K562 (cell line): ENCODE measurements around the gene GPR108. TPM values are rescaled to one million over a fixed set of nuclear protein-coding genes. Genes with fewer than 3 reads are reported as not detected.

Experiments
- BACH1 ChIP-seq: fragments of 200-800 bp; sonication (Bioruptor generic); IDR thresholded peaks from 2 replicates; pipeline ENCODE4 v1.6.1; 2016; ENCODE audit warnings: missing genetic modification characterization, missing compliant biosample characterization
- C11orf30 ChIP-seq: fragments of 450-650 bp; IDR thresholded peaks from 2 replicates; pipeline ENCODE4 v1.6.1; 2016; ENCODE audit warnings: low read depth, mild to moderate bottlenecking
- DMBX1 ChIP-seq: fragments of 250-450 bp; sonication (Bioruptor Pico); IDR thresholded peaks from 2 replicates; pipeline ENCODE4 v1.8.0; 2022; ENCODE audit warnings: inconsistent platforms, mild to moderate bottlenecking, moderate library complexity, borderline replicate concordance
- EZH2 ChIP-seq: IDR thresholded peaks from 2 replicates; pipeline ENCODE4 v1.6.1; 2012; ENCODE audit warnings: low read depth, mild to moderate bottlenecking, inconsistent platforms, low read length, borderline replicate concordance
- GTF2B ChIP-seq: IDR thresholded peaks from 2 replicates; pipeline ENCODE4 v1.6.1; 2011; ENCODE audit not compliant: insufficient read length; ENCODE audit errors: extremely low read depth
- IRF1 ChIP-seq: sonication (generic); formaldehyde crosslinking; IDR thresholded peaks from 2 replicates; pipeline ENCODE4 v1.8.0; 2022; ENCODE audit warnings: missing genetic modification reagents, mild to moderate bottlenecking, borderline replicate concordance
- KDM2B ChIP-seq: fragments of 250-450 bp; sonication (Bioruptor Pico); IDR thresholded peaks from 2 replicates; pipeline ENCODE4 v1.8.0; 2021; ENCODE audit warnings: mild to moderate bottlenecking, moderate library complexity
- MAFF ChIP-seq: IDR thresholded peaks from 2 replicates; pipeline ENCODE4 v1.6.1; 2012; ENCODE audit warnings: low read length, improper control_type of control experiment
- MEF2A ChIP-seq: IDR thresholded peaks from 2 replicates; pipeline ENCODE4 v1.6.1; 2011; ENCODE audit warnings: low read depth, mild to moderate bottlenecking, low read length, moderate library complexity; ENCODE audit not compliant: control insufficient read depth
- PTBP1 ChIP-seq: fragments of 200-400 bp; formaldehyde crosslinking; IDR thresholded peaks from 2 replicates; pipeline ENCODE4 v1.6.1; 2017; ENCODE audit warnings: low read depth, low read length
- RBM34 ChIP-seq: fragments of 200-400 bp; formaldehyde crosslinking; IDR thresholded peaks from 2 replicates; pipeline ENCODE4 v1.6.1; 2018; ENCODE audit warnings: low read length, borderline replicate concordance; ENCODE audit not compliant: insufficient read depth
- RFX1 ChIP-seq: fragments of 450-650 bp; IDR thresholded peaks from 2 replicates; pipeline ENCODE4 v1.6.1; 2016; ENCODE audit warnings: mild to moderate bottlenecking, moderate library complexity
- SIN3A ChIP-seq, 2 experiments: fragments of 150-350 bp in 1 of 2; IDR thresholded peaks; 2 replicates each; pipeline ENCODE4 v1.6.1; 2011 to 2016; ENCODE audit warnings: borderline replicate concordance in 2 of 2, low read depth in 2 of 2, low read length in 2 of 2, mild to moderate bottlenecking in 2 of 2, moderate library complexity in 2 of 2; ENCODE audit not compliant: control insufficient read depth in 1 of 2
- WHSC1 ChIP-seq: IDR thresholded peaks from one replicate; pipeline ENCODE4 v1.6.1; 2012; ENCODE audit warnings: low read length, control low read depth, inconsistent platforms
- YBX1 ChIP-seq: fragments of 450-650 bp; IDR thresholded peaks from 2 replicates; pipeline ENCODE4 v1.7.1; 2016; ENCODE audit warnings: mild to moderate bottlenecking
- ZBTB8A ChIP-seq: fragments of 450-650 bp; IDR thresholded peaks from 2 replicates; pipeline ENCODE4 v1.6.1; 2018; ENCODE audit warnings: mild to moderate bottlenecking, moderate library complexity; ENCODE audit not compliant: partially characterized antibody
- ZFPM2 ChIP-seq: fragments of 250-450 bp; sonication (Bioruptor Pico); IDR thresholded peaks from 2 replicates; pipeline ENCODE4 v1.5.1; 2022; ENCODE audit warnings: mild to moderate bottlenecking
- ZFX ChIP-seq: sonication (generic); formaldehyde crosslinking; IDR thresholded peaks from 2 replicates; pipeline ENCODE4 v1.8.0; 2022; ENCODE audit warnings: mild to moderate bottlenecking, missing genetic modification reagents, moderate library complexity
- ZNF408 ChIP-seq: fragments of 250-450 bp; sonication (Bioruptor Pico); IDR thresholded peaks from 2 replicates; pipeline ENCODE4 v1.4.0; 2020; ENCODE audit warnings: low read depth, mild to moderate bottlenecking, moderate library complexity
- ZNF644 ChIP-seq: fragments of 200-800 bp; sonication (Bioruptor generic); IDR thresholded peaks from 2 replicates; pipeline ENCODE4 v1.6.1; 2016; ENCODE audit warnings: low read depth, missing genetic modification characterization, missing compliant biosample characterization
- polyA plus RNA-seq, 8 experiments: library from polyadenylated mRNA; depleted of rRNA in 4 of 8; stranded (reverse) in 5 of 8; unstranded in 3 of 8; fragments of >200 nt; fragmentation: Nextera tagmentation in 2 of 8; fragmentation: Illumina TruSeq in 1 of 8; extraction: Ambion mirVana in 2 of 8; extraction: Trizol in 1 of 8; gene quantifications; 2 replicates each; pipeline versions ENCODE4 v1.2.1 to v1.2.3, GENCODE V29; 2011 to 2014; ENCODE audit warnings: inconsistent platforms in 1 of 8, missing spikeins in 1 of 8
- total RNA-seq, 7 experiments: library from RNA; depleted of rRNA in 6 of 7; stranded (reverse); fragments of >200 nt in 6 of 7; fragmentation: Illumina TruSeq in 2 of 7; extraction: Trizol in 2 of 7; gene quantifications; 2 replicates each; pipeline versions ENCODE4 v1.2.1 to v1.2.3, GENCODE V29; 2011 to 2021; ENCODE audit warnings: low replicate concordance in 1 of 7
- TF ChIP-seq, protein P1 (sequence below): IDR thresholded peaks from 2 replicates; pipeline ENCODE4 v1.6.1; 2012; ENCODE audit warnings: low read depth, low read length, improper control_type of control experiment, borderline replicate concordance
- TF ChIP-seq, protein P2 (sequence below): sonication (generic); formaldehyde crosslinking; IDR thresholded peaks from 2 replicates; pipeline ENCODE4 v1.8.1; 2023; ENCODE audit warnings: mild to moderate bottlenecking, missing genetic modification reagents
- TF ChIP-seq, protein P3 (sequence below): fragments of 250-450 bp; sonication (Bioruptor Pico); IDR thresholded peaks from 2 replicates; pipeline ENCODE4 v1.8.0; 2021; ENCODE audit warnings: borderline replicate concordance, mild to moderate bottlenecking, moderate library complexity; ENCODE audit not compliant: poor library complexity, severe bottlenecking

Gene GPR108
- total and polyA plus RNA-seq, 9 of the 15 experiments (the other 6 are each of a cell fraction or from before 2014, with no cell fraction given), result 2.4 to 33.2 (median 24.4) TPM

DNA sequence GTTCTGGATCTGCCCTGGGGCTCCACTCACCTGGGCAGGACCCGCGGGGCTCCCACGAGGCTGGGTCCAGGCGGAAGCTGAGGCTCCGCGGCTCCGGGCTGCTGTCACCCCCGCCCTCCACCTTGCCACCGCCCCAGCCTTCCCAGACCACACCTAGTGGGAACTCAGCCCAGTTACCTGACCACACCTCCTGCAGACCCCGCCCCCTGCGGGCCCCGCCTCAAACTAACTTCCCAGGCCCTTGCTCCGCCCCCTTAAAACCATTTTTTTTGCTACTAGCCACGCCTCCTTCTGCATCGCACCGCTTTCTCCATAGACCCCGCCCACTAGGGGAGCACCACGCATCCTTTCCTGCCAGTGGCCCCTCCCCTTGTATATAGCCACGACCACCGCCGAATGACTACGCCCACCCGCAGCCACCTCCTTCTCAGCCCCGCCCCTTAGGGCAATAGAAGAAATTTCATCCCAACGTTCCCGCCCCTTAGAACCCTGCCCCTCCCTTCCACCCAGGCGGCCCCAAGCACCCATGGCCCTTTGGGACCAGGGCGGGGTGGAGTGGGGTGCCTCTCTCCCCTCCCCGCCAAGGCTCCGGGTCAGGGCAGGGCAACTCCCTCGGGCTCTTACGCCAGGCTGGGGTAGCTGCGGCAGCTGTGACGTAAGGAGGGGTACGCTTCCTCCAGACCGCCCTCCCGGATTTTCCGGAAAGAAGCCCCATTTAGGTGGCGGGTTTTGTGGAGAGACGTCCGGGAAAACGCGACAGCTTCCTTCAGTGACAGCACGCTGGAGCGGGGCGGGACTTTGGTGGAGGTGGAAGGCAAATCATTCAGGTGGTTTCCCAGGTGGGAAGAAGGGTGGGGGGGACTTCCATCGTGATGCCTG lies 30.2 kb upstream of the GPR108 start, which contains the start of gene SH2D3A (continued):
- TF ChIP-seq, protein P1, sequence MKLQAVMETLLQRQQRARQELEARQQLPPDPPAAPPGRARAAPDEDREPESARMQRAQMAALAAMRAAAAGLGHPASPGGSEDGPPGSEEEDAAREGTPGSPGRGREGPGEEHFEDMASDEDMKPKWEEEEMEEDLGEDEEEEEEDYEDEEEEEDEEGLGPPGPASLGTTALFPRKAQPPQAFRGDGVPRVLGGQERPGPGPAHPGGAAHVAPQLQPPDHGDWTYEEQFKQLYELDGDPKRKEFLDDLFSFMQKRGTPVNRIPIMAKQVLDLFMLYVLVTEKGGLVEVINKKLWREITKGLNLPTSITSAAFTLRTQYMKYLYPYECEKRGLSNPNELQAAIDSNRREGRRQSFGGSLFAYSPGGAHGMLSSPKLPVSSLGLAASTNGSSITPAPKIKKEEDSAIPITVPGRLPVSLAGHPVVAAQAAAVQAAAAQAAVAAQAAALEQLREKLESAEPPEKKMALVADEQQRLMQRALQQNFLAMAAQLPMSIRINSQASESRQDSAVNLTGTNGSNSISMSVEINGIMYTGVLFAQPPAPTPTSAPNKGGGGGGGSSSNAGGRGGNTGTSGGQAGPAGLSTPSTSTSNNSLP, result no peak
- TF ChIP-seq, protein P2, sequence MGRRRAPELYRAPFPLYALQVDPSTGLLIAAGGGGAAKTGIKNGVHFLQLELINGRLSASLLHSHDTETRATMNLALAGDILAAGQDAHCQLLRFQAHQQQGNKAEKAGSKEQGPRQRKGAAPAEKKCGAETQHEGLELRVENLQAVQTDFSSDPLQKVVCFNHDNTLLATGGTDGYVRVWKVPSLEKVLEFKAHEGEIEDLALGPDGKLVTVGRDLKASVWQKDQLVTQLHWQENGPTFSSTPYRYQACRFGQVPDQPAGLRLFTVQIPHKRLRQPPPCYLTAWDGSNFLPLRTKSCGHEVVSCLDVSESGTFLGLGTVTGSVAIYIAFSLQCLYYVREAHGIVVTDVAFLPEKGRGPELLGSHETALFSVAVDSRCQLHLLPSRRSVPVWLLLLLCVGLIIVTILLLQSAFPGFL (CRISPR knock-in tag), result no peak
- TF ChIP-seq ZFX (no peak), RFX1 (no peak), ZFPM2 (no peak), ZNF408 (CRISPR knock-in tag) (no peak), ZNF644 (tag) (no peak), IRF1 (CRISPR knock-in tag) (no peak), YBX1 (no peak), BACH1 (tag) (no peak), PTBP1 (no peak), EZH2 (no peak), SIN3A (IDR thresholded peaks at IDR 0.05; ENCODE audit: borderline replicate concordance in 2 of 2, control insufficient read depth in 1 of 2, low read depth in 2 of 2, low read length in 2 of 2) (peak in 1 of 2 experiments; percentile 46; a peak in 1 of 4 replicates), C11orf30 (no peak), WHSC1 (no peak), RBM34 (no peak), KDM2B (CRISPR knock-in tag) (no peak), ZBTB8A (no peak), MEF2A (no peak), DMBX1 (CRISPR knock-in tag) (no peak), MAFF (no peak), GTF2B (no peak)
- TF ChIP-seq, protein P3, sequence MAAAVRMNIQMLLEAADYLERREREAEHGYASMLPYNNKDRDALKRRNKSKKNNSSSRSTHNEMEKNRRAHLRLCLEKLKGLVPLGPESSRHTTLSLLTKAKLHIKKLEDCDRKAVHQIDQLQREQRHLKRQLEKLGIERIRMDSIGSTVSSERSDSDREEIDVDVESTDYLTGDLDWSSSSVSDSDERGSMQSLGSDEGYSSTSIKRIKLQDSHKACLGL, result no peak
